Epithelial cell of esophagus (primary cell): ENCODE data around the gene STMN3.
"Not testable (repeated sequence)": the region's sequence is repeated elsewhere in the genome, so short reads cannot be mapped to it uniquely, and the experiment has no call there.

Experiments
- DNase-seq: peaks from one replicate; pipeline ENCODE4 v3.0.0; 2010; ENCODE audit warnings: low read depth
- H3K4me3 ChIP-seq: 2 replicates; pipeline ENCODE4 v1.5.1; 2011; ENCODE audit warnings: mild to moderate bottlenecking, low read length, control low read depth
- CTCF ChIP-seq: IDR thresholded peaks from 2 replicates; pipeline ENCODE4 v1.5.1; 2011; ENCODE audit warnings: low read depth, mild to moderate bottlenecking, low read length, control low read depth, inconsistent platforms; ENCODE audit not compliant: insufficient read depth; ENCODE audit errors: missing control alignments

Gene STMN3

GRCh38 chr20:63636752-63637628 lies 16.2 kb downstream of the STMN3 start:
- no peak overlapping the region for H3K4me3 ChIP-seq
- TF ChIP-seq CTCF, result no peak
- DNase-seq, result peak; percentile 15

GRCh38 chr20:63635431-63636141 lies 17.6 kb downstream of the STMN3 start:
- no peak overlapping the region for H3K4me3 ChIP-seq
- no peak for DNase-seq
- no peak for TF ChIP-seq CTCF

GRCh38 chr20:63633732-63634131 lies 19.5 kb downstream of the STMN3 start:
- no peak for TF ChIP-seq CTCF

GRCh38 chr20:63631426-63631825 lies 21.8 kb downstream of the STMN3 start:
- not testable (repeated sequence) for DNase-seq, H3K4me3 ChIP-seq

More at GRCh38 chr20:63633732-63634131, 19.5 kb downstream of the STMN3 start:
- DNase-seq, result no peak
- H3K4me3 ChIP-seq, result no peak overlapping the region

GRCh38 chr20:63630956-63631355 lies 22.3 kb downstream of the STMN3 start:
- DNase-seq, H3K4me3 ChIP-seq: not testable (repeated sequence)

GRCh38 chr20:63628246-63628975 lies 24.8 kb downstream of the STMN3 start:
- TF ChIP-seq CTCF, result no peak
- DNase-seq, result peak; percentile 85
- H3K4me3 ChIP-seq, result peak overlapping the region; percentile 84

- peak overlapping the region; percentile 84 for H3K4me3 ChIP-seq
- no peak for DNase-seq
- TF ChIP-seq CTCF, result no peak
These were observed 25.4 kb downstream of the STMN3 start for GRCh38 chr20:63627751-63628245.
